ES-I3 (cell line): ENCODE results near the gene PROSER3.

Experiments
- H3K36me3 ChIP-seq: 2 replicates; pipeline ENCODE4 v1.6.1; 2013; ENCODE audit warnings: mild to moderate bottlenecking, low read length, control low read depth, moderate library complexity; ENCODE audit not compliant: insufficient read depth
- H3K4me1 ChIP-seq: 2 replicates; pipeline ENCODE4 v1.6.1; 2013; ENCODE audit warnings: mild to moderate bottlenecking, control low read depth, low read length; ENCODE audit not compliant: insufficient read depth
- H3K9ac ChIP-seq: 2 replicates; pipeline ENCODE4 v1.6.1; 2013; ENCODE audit warnings: low read depth, mild to moderate bottlenecking, low read length, moderate library complexity
- H3K9me3 ChIP-seq: 2 replicates; pipeline ENCODE4 v1.6.1; 2013; ENCODE audit warnings: mild to moderate bottlenecking, low read length, moderate library complexity; ENCODE audit not compliant: control insufficient read depth, insufficient read depth

The PROSER3 gene

DNA sequence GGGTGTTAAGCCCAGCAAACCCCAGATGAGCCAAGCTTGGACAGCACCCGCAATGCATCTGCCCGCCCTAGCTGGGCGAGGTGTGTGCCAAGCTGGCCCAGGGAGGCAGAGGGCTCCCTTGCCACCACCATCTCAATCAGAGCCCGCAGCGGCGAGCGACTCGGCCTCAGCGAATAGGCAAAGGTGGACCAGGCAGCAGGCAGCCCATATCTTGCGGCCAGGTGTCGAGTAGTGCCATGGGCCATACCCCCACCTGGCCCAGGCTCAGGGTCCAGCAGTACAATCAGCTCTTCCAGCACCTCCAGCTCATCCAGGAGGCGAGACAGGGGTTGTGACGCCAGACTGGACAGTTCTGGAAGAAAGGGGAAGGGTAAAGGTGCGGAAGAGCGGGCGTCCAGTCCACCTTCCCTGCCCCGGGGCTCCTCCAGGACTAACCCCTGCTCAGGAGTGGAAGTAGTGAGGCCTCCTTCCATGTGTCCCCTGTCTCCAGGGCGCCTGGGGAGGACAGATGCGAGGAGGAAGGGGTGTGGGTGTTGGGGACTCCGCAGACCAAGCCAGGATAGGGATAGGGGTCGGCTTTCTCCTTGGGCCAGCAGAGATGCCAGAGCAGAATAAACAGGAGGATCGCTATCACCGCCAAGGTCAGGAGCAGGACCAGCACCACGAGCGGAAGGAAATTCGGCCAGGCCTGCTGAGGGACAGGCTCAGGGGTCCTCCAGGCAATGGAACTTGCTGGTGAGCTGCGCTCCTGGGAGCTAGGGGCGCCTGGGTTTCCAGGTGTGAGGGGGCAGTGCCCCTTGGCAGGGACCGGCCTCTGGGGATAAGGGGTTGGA, 18.5 kb upstream of the PROSER3 start:
- Histone ChIP-seq H3K36me3 (no peaks in the 10 kb centered on the region; the same call in 1 of the 2 replicates), H3K4me1 (no peaks in the 10 kb centered on the region), H3K9ac (peak overlapping the region; percentile 79)

DNA sequence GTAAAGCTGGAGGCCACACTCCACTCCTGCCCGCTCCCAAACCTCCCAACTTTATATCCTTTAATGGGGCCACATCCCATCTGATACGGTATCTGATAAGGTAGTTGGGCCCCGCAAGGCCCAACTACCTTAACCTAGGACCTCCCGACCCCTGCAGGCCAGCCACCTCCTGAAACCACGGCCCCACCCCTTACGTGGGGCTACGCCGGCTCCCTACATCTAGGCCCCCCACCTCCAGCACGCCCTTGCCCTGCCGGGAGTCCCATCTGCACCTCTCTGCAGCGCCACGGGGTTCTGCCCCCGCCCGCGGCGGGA, 17.9 kb upstream of the PROSER3 start:
- H3K9ac ChIP-seq, result peak overlapping the region; percentile 79
- peaks cover 3% of the 10 kb centered on the region; the same call in 1 of the 2 replicates for H3K9me3 ChIP-seq
- H3K4me1 ChIP-seq, result no peaks in the 10 kb centered on the region
- H3K36me3 ChIP-seq, result no peaks in the 10 kb centered on the region

More for the DNA sequence above, 18.5 kb upstream of the PROSER3 start:
- H3K9me3 ChIP-seq, result peaks cover under 1% of the 10 kb centered on the region; the same call in 1 of the 2 replicates

DNA sequence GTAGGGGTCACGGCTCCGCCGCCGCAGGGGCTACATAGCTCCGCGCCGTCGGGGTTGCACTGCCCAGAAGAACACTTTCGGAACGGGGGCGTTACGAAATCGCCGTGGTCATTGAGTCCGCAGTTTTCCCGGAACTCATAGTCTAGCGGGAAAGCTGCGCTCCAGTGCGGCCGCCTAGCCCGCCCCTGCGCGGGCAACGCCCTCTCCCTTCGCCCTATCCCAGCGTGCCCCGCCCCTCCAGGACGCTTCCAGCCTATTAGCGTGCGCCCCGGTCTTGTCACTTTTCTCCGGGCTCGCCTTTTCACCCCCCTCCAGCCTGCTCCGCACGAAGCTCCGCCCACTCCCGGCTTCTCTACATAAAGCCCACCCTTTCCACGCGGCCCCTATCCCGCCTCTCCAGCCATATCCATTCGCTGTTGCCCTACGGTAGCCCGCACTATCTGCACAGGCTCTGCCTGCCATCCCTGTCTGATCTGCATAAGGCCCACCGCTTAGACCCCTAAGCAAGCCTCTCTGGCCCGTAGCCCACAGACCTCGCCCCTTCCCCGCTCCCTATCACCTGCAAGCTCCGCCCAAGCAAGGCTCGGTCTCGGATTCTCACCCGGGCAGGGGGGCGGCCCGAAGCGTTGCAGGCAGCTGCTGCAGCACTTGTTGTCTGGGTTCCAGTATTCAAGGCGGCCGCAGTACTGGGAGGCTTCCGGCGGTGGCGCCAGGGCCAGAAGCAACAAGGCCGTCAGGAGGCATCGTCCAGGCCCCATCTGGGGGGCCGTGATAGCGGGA, 17.4 kb upstream of the PROSER3 start:
- Histone ChIP-seq H3K9me3 (peaks cover 3% of the 10 kb centered on the region; the same call in 1 of the 2 replicates), H3K36me3 (no peaks in the 10 kb centered on the region), H3K4me1 (no peaks in the 10 kb centered on the region), H3K9ac (peak overlapping the region; percentile 79)

DNA sequence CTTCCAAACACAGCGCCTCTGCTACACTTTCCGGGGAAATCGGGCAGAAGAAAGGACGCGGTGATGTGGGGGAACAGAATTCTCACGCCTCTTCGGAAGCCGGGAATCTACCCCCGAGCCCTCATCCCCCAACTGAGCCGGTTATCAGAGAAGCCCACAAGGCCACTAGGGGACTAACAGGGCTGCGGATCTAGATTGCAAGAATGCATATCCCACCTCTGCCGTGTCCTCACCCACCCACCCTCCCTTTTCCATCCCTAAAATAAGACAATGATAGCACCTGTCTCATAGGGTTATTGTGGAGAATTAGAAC, 16.8 kb upstream of the PROSER3 start:
- peak overlapping the region; percentile 79 for H3K9ac ChIP-seq
- peaks cover 3% of the 10 kb centered on the region; the same call in 1 of the 2 replicates for H3K9me3 ChIP-seq
- no peaks in the 10 kb centered on the region for H3K36me3 ChIP-seq
- H3K4me1 ChIP-seq, result no peaks in the 10 kb centered on the region

DNA sequence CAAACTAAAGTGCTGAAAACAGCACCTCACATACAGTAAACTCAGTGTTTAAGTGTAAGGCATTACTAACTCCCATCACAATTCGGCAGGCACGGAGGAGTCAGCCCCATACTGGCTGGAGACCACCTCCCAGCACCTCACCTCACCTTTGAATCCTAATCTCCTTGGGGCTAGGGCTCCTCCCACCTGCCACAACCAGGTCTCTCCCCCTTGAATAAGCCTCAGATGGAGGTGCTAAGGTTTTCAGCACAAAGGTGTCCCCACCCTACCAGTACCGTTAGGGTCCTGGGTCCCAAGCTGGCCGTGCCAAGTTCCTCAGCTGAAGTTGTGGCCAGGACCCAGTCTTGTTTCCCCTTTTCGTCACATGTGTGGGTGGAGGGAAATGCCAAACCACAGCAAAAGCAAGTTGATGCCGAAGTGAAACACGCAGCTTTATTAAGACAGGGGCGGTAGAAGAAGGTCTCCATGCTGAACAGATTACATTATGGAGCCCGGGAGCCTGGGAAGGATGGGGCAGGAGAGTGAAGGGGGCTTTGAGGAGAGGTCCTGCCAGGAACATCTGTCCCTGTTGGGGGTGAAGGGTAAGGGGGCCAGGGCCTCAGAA, 15.8 kb upstream of the PROSER3 start, which contains the start of gene IGFLR1:
IGFLR1 (minus strand) TSS at position 332 of the 604 bp plus-strand sequence. CDS start 1,272 bp downstream, outside the sequence.
- Histone ChIP-seq H3K9me3 (peaks cover 3% of the 10 kb centered on the region; the same call in 1 of the 2 replicates), H3K36me3 (no peaks in the 10 kb centered on the region), H3K9ac (peak within 1 kb of the TSS; percentile 79; the same call in 1 of the 2 replicates), H3K4me1 (no peaks in the 10 kb centered on the region)

DNA sequence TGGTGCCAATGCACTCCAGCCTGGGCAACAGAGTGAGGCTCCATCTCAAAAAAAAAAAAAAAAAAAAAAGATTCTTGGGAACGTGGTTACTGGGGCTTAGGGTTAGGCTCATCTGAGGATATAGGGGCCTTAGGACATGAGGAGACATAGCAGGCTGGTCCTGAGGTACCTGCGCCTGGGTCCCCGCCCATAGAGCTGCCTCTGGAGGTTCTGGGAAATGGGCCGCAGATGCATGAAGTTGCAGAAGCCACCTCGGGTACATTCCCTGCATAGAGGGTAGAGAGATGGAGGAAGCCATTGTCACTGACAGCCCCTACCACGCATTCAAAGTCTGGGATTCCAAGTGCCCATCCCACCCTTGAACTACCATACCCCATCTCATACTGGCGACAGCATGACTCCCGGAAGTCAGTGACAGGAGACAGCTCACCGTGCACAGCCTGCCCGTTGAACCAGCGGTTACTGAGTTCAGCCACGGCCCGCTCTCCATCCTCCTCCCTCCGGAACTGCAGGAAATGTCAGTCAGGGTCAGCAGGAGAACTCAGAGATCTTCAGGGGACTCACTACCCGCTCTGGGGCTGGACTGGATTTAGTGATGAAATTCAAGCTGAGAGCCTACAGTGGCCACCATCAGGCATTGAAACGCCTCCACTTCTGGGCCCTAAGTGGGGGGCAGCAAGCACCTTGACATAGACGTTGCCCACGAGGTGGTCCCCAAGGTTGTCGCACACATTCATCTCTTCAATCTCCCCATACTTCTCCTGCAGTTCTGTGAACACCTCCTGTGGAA, 14.1 kb upstream of the PROSER3 start:
- Histone ChIP-seq H3K36me3 (no peaks in the 10 kb centered on the region), H3K9me3 (peaks cover 3% of the 10 kb centered on the region; the same call in 1 of the 2 replicates), H3K9ac (peak overlapping the region; percentile 96), H3K4me1 (no peaks in the 10 kb centered on the region)

DNA sequence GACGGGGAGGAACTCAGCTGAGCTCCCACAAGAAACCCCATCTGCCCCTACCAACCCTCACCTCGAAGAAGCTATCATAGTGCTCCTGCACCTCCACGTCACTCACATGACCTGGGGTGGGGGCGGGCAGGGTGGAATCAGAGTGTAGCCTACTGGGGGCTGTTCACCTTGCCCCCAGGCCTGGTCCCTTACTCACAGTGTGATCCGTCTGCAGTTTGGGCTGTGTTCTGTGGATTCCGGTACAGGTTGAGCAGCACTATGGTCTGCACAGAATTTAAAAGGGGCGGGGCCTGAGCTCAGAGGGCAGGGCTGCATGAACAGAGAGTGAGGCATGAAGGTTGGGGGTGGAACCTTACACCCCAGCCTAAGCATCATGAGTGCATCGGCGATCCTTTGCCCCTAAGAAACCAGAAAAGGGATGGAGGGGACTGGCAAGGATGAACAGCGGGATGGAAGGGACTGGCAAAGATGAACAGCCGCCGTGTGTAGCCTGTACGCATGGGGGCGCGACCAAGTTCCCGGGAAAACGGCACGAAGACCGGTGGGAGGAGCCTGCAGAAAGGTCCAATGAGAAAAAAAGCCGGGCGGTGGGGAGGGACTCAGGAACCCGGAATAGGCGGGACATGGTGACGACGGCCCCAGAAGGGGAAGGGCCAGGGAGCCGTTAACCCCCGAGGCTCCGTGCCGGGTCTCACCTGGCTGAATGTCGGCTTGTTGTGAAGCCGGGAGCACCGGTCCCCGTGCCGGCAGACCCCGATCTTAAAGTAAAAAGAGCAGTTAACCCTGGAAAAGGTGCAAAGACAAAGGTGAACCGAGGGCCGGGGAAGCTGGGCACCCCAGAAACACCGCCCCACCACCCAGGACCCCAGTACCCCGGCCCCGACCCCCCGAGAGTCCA, 13.3 kb upstream of the PROSER3 start:
- Histone ChIP-seq H3K9me3 (peaks cover 3% of the 10 kb centered on the region; the same call in 1 of the 2 replicates), H3K36me3 (no peaks in the 10 kb centered on the region), H3K4me1 (0 out of 2 replicates have a peak, but pooled peaks cover 3% of the 10 kb centered on the region), H3K9ac (peak overlapping the region; percentile 96)

DNA sequence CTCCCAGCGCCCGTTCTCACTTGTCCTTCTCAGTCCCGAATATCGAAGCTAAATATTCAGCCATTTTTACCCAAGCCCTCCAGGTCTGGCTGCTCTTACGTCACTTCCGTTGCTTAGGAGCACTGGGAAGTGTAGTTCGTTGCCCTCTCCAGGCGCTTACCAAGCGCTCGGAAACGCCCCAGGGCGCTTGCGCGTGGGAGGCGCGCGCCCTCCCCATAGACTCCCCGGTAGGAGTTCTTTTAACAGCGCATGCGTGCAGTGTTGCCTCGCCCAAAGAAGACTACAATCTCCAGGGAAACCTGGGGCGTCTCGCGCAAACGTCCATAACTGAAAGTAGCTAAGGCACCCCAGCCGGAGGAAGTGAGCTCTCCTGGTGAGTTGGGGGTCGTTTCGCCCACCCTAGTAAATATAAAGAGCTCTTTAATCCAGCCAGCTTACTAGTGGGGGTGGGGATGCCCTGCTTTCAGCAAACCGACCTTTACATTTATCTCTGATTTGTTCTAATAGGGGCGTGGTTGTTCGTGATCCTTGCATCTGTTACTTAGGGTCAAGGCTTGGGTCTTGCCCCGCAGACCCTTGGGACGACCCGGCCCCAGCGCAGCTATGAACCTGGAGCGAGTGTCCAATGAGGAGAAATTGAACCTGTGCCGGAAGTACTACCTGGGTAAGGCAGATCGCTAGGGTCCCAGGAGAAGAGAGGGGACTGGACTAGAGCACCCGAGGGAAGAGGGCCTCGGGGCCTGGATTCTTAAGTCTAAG, 12.5 kb upstream of the PROSER3 start, which contains the start of the genes PSENEN and U2AF1L4:
PSENEN (plus strand) TSS at position 324 of the 759 bp plus-strand sequence; CDS start at position 604, 280 bp downstream.
U2AF1L4 (minus strand) TSS at position 91 of the 759 bp plus-strand sequence; CDS start at position 64, 27 bp downstream.
- Histone ChIP-seq H3K9ac (peak within 1 kb of the TSS; percentile 96), H3K4me1 (0 out of 2 replicates have a peak, but pooled peaks cover 3% of the 10 kb centered on the region), H3K9me3 (peaks cover 3% of the 10 kb centered on the region; the same call in 1 of the 2 replicates), H3K36me3 (no peaks in the 10 kb centered on the region)

DNA sequence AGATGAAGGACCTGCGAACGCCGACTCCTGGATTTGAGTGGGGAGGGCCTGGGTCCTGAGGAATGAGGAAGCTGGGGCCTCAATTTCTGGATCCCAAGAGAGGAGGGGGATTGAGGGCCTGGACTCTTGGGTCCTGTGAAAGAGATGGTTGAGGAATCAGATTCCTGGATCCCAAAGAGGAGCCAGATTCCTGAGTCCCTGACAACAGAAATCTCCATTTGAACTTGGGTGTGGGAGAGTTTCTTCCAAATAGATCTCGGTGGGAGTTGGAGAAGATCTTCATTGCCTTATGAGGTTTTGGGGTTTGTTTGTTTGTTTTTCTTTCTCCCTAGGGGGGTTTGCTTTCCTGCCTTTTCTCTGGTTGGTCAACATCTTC, 11.9 kb upstream of the PROSER3 start:
- Histone ChIP-seq H3K9ac (peak overlapping the region; percentile 96), H3K36me3 (no peaks in the 10 kb centered on the region), H3K9me3 (peaks cover 3% of the 10 kb centered on the region; the same call in 1 of the 2 replicates), H3K4me1 (0 out of 2 replicates have a peak, but pooled peaks cover 3% of the 10 kb centered on the region)

DNA sequence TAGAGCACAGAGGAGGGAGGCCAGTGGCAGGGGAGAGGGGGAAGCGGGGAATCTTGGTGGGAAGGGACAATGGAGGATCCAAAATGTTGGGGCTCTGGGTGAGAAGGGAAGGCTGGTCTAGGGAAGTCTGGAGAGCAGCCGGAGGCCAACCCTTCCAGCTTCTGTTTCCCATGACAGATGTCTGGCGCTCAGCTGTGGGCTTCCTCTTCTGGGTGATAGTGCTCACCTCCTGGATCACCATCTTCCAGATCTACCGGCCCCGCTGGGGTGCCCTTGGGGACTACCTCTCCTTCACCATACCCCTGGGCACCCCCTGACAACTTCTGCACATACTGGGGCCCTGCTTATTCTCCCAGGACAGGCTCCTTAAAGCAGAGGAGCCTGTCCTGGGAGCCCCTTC, 11.4 kb upstream of the PROSER3 start:
- no peaks in the 10 kb centered on the region for H3K36me3 ChIP-seq
- H3K4me1 ChIP-seq, result 0 out of 2 replicates have a peak, but pooled peaks cover 3% of the 10 kb centered on the region
- peaks cover 3% of the 10 kb centered on the region; the same call in 1 of the 2 replicates for H3K9me3 ChIP-seq
- H3K9ac ChIP-seq, result peak overlapping the region; percentile 96; the same call in 1 of the 2 replicates

DNA sequence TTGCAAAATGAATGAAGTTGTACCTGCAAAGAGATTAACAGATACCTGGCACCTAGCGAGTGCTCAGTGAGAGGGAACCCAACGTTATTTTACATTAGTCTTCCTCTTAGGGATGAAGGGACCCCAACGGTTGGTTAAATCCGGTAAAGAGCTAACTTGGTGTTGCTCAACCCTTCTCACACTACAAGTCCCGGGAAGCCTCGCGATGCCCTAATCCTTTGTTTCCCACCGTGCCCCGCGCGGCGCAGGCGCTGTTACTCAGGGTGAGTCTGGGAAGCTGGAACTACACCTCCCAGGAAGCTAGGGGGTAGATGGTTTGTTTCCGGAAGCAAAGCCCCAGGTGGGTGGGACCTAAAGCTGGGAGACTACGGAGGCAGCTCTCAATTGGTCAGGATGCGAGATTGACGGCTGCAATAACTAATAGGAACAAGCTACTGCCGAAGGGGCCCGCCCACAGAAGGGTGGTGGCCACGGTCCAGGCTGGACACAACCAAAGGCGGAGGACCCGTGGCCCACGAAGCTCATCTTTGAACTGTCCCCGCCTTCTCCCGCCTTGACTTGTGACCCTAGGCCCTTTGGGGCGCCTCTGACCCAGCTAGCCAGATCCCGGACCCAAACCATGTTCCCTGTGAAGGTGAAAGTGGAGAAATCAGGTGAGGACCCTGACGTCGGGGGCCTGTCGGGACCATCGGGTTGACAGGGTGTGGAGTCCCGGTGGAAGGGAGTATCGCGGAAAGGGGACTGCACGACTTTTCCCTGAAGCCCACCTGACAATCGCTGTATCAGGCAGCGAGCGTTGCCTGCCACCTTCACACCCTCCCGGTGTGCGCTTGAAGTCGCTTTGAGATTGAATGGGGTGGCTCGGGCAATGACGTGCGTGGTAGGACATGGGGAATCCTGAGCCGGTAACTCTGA, 9.6 kb upstream of the PROSER3 start, which contains the start of gene LIN37:
LIN37 (plus strand) TSS at position 471 of the 915 bp plus-strand sequence; CDS start at position 620, 149 bp downstream.
- 0 out of 2 replicates have a peak, but pooled peaks cover 3% of the 10 kb centered on the region for H3K4me1 ChIP-seq
- H3K9me3 ChIP-seq, result peaks cover 3% of the 10 kb centered on the region; the same call in 1 of the 2 replicates
- H3K36me3 ChIP-seq, result no peaks in the 10 kb centered on the region
- H3K9ac ChIP-seq, result peak within 1 kb of the TSS; percentile 69
